ENCODE measurements around the gene GJA3.

GJA3 gene

DNA sequence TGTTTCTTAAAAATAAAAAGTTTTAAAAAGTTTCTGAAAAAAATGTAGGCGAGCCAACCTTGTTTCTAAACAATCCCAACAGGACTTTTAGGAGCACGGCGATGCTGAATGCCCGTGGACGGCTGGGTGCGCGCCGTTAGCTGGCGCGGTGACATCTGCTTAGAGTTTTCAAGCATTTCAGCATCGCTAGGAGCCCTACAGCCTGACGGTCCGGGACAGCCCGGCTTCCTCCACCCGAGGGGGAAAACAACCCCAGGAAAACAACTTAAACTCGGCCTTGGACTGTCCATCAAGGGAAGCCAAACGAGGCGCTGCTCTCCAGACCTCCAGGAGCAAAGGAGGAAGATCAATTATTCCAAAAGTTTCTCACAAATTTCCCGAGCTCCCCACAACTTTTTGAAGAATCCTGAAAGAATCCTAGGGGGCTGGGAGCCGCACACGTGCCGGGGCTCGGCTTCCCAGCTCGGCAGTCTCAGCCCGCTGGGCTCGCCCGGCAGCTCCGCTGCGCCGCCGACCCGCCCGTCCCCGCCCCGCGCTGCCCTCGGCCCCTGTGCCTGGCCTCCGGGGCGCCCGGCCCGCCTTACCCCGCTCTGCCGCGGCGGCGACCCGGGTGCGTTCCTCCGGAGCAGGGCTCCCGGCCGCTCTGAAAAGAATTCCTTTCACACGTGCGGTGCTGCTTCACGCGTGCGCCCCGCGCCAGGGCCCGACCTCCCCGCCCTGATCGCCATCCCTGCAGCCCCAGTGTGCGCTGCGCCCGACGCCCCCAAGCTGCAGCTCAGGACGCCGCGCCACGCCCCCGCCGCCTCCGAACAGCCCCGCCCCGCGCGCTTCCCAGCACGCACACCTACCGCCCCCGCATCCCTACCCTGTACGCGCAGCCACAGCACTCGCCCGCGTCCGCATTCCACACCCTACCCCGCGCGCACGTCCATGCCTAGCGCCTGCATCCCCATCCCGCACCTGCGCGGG is at the start of gene GJA3:
TSS of gene GJA3 (minus strand) at position 747 of the 969 bp plus-strand sequence. CDS start 17,764 bp downstream, outside the sequence.
- Histone ChIP-seq H3K9me3 (ENCODE audit: control insufficient read depth, insufficient read depth, low read length) (no peaks in the 10 kb centered on the region), H3K36me3 (ENCODE audit: control insufficient read depth, insufficient read depth, low read length) (no peaks in the 10 kb centered on the region), H3K9ac (ENCODE audit: low read depth, low read length) (no peak within 1 kb of the TSS), H3K27me3 (ENCODE audit: control insufficient read depth, insufficient read depth, low read length) (peaks cover 61% of the 10 kb centered on the region), H3K4me1 (ENCODE audit: control insufficient read depth, insufficient read depth, low read length) (no peaks in the 10 kb centered on the region), H3K4me3 (ENCODE audit: low read depth, low read length) (peak within 1 kb of the TSS; percentile 66)

DNA sequence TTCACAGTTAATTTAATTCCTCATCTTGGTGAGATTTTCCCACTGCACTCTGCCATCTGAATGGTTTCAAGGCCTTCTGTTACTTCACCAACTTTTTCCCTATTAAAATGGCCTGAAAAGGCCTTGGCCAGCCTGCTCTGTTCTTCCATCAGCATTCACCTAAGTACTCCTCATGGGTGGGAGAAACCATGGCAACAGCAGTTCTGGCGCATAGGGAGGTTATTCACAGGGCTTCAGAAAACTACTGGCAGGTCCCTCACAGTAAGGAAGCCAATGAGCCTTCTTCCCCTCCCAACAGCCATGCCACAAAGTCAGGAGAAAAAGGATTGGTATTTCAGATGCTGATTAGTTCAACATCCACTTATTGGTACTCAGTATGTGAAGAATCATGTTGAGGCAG is 49.1 kb upstream of the GJA3 start:
- Histone ChIP-seq H3K9ac (ENCODE audit: low read depth, low read length) (no peak overlapping the region), H3K4me3 (ENCODE audit: low read depth, low read length) (no peak overlapping the region), H3K27me3 (ENCODE audit: control insufficient read depth, insufficient read depth, low read length) (no peaks in the 10 kb centered on the region), H3K36me3 (ENCODE audit: control insufficient read depth, insufficient read depth, low read length) (no peaks in the 10 kb centered on the region), H3K9me3 (ENCODE audit: control insufficient read depth, insufficient read depth, low read length) (no peaks in the 10 kb centered on the region), H3K4me1 (ENCODE audit: control insufficient read depth, insufficient read depth, low read length) (no peaks in the 10 kb centered on the region)

DNA sequence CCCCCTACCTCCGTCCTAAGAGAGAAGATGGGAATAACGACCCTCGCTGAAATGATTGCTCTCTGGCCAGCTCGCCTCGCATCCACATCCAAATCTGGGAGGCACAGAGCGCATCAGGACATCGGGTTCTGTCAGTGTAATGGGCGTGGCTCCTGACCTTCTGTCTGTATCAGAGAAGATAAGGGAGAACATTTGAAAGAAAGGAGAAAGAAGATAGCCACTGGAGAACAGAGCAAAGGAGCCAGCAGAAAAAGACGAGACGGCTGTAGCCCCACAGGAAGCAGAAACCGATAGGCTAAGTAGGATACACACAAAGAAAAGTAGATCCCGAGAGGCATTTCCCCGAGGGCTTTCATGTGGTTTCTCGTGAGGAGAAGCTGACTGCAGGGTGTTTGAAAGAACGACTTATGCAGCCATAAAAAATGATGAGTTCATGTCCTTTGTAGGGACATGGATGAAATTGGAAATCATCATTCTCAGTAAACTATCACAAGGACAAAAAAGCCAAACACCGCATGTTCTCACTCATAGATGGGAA is 45.9 kb upstream of the GJA3 start:
- H3K4me3 ChIP-seq (ENCODE audit: low read depth, low read length): no peak overlapping the region
- H3K27me3 ChIP-seq (ENCODE audit: control insufficient read depth, insufficient read depth, low read length): no peaks in the 10 kb centered on the region
- H3K4me1 ChIP-seq (ENCODE audit: control insufficient read depth, insufficient read depth, low read length): no peaks in the 10 kb centered on the region

DNA sequence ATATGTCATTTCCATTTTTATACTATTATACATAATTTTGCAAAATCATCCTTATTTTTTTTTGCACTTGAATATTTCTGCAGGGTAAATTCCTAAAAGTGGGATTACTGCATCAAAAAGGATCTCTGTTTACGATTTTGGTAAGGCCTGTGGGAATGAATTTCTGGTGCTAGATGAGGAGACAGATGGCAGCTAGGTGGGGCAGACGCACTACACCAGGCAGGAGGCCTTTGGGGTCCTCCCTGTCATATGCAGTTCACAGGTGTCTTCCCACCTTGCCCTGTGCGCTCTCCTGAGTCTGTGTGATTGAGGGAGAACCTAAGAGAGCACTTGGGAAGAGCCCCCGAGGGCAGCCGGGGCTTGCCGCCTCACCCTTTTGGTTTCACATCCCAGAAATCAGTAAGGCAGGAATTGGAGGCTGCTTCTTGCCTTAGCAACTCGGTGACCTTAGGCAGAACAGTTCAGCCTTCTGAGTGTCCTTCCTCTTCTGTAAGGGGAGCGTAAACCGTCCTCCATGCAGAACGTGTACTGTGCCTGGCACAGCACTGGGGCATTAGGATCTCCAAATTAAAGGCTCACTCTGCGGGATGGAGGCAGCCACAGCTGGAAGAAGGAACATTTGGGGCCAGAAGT is 45.3 kb upstream of the GJA3 start:
- Histone ChIP-seq H3K4me1 (ENCODE audit: control insufficient read depth, insufficient read depth, low read length) (no peaks in the 10 kb centered on the region), H3K9ac (ENCODE audit: low read depth, low read length) (no peak overlapping the region), H3K27me3 (ENCODE audit: control insufficient read depth, insufficient read depth, low read length) (no peaks in the 10 kb centered on the region), H3K9me3 (ENCODE audit: control insufficient read depth, insufficient read depth, low read length) (no peaks in the 10 kb centered on the region), H3K4me3 (ENCODE audit: low read depth, low read length) (no peak overlapping the region), H3K36me3 (ENCODE audit: control insufficient read depth, insufficient read depth, low read length) (no peaks in the 10 kb centered on the region)

More for the DNA sequence above, 45.9 kb upstream of the GJA3 start:
- no peaks in the 10 kb centered on the region for H3K36me3 ChIP-seq (ENCODE audit: control insufficient read depth, insufficient read depth, low read length)
- H3K9me3 ChIP-seq (ENCODE audit: control insufficient read depth, insufficient read depth, low read length): no peaks in the 10 kb centered on the region
- H3K9ac ChIP-seq (ENCODE audit: low read depth, low read length): no peak overlapping the region

- H3K4me1 ChIP-seq (ENCODE audit: control insufficient read depth, insufficient read depth, low read length): no peaks in the 10 kb centered on the region
- no peak overlapping the region for H3K9ac ChIP-seq (ENCODE audit: low read depth, low read length)
- no peaks in the 10 kb centered on the region for H3K9me3 ChIP-seq (ENCODE audit: control insufficient read depth, insufficient read depth, low read length)
- peaks cover 46% of the 10 kb centered on the region for H3K27me3 ChIP-seq (ENCODE audit: control insufficient read depth, insufficient read depth, low read length)
- no peaks in the 10 kb centered on the region for H3K36me3 ChIP-seq (ENCODE audit: control insufficient read depth, insufficient read depth, low read length)
- no peak overlapping the region for H3K4me3 ChIP-seq (ENCODE audit: low read depth, low read length)
Measured at GRCh38 chr13:20198781-20199180, 37.9 kb upstream of the GJA3 start.

DNA sequence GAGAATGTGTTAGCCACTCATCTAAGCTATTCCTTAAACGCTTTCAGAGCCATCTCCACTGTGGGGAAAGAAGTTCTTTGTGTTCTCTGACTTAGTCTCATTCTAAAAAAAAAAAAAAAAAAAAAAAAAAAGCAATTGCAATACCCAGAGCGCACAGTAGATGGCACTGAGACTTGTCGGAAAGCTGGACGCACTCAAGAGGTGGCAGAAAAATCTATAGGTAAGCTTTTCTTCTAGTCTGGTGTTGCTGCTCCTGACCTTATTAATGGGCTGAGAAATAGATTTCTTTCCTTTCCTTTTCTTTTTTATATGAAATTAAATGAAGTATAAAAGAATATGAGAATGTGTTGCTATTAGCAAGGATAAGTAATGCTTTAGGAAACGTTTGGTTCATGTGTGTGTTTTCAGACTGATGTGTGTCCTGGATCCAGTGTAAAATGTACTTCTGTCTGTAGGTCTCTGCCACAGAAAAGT is 36.5 kb upstream of the GJA3 start:
- H3K9me3 ChIP-seq (ENCODE audit: control insufficient read depth, insufficient read depth, low read length): no peaks in the 10 kb centered on the region
- H3K4me1 ChIP-seq (ENCODE audit: control insufficient read depth, insufficient read depth, low read length): no peaks in the 10 kb centered on the region
- peaks cover 53% of the 10 kb centered on the region for H3K27me3 ChIP-seq (ENCODE audit: control insufficient read depth, insufficient read depth, low read length)
- no peaks in the 10 kb centered on the region for H3K36me3 ChIP-seq (ENCODE audit: control insufficient read depth, insufficient read depth, low read length)
- H3K9ac ChIP-seq (ENCODE audit: low read depth, low read length): no peak overlapping the region
- H3K4me3 ChIP-seq (ENCODE audit: low read depth, low read length): no peak overlapping the region

GRCh38 chr13:20195801-20196200 is 34.9 kb upstream of the GJA3 start:
- H3K9ac ChIP-seq (ENCODE audit: low read depth, low read length): no peak overlapping the region
- peaks cover 68% of the 10 kb centered on the region for H3K27me3 ChIP-seq (ENCODE audit: control insufficient read depth, insufficient read depth, low read length)
- H3K9me3 ChIP-seq (ENCODE audit: control insufficient read depth, insufficient read depth, low read length): no peaks in the 10 kb centered on the region
- H3K4me3 ChIP-seq (ENCODE audit: low read depth, low read length): no peak overlapping the region
- peaks cover 2% of the 10 kb centered on the region for H3K4me1 ChIP-seq (ENCODE audit: control insufficient read depth, insufficient read depth, low read length)
- no peaks in the 10 kb centered on the region for H3K36me3 ChIP-seq (ENCODE audit: control insufficient read depth, insufficient read depth, low read length)

DNA sequence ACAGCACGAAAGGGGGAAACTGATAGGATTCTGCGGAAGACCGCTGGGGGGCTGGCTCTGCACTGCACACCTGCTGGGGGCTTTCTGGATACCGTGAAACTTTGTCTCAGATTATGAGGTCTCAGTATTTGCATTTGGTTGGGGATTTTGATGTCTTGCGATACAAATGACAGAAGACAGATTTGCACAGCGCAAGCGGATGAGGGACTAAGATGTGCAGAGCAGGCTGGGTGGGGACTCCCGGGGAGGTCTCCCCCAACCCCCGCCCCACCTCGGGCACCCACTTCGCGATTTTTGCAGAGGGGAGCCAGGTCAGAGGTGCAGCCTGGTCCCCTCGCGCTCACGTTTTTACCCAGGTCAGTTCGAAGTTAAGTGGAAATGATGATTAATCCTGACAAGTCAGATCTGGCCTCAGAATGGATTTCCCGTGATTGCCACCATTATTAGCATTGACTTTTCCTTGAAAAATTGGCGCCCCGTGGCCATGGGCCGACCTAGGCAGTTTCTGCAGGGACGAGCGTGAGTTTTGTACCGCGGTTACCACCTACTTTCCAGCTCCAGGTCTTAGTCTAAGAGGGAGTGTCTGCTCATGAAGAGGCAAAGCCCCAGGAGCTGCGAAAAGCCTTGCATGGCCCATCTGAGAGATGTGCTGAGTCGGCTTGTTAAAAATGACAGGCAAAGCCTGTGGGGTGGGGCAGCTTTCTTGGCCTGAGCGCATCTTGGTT is 33.2 kb upstream of the GJA3 start:
- H3K4me1 ChIP-seq (ENCODE audit: control insufficient read depth, insufficient read depth, low read length): peaks cover 2% of the 10 kb centered on the region
- no peaks in the 10 kb centered on the region for H3K36me3 ChIP-seq (ENCODE audit: control insufficient read depth, insufficient read depth, low read length)
- H3K27me3 ChIP-seq (ENCODE audit: control insufficient read depth, insufficient read depth, low read length): peaks cover 86% of the 10 kb centered on the region
- H3K4me3 ChIP-seq (ENCODE audit: low read depth, low read length): peak overlapping the region; percentile 58
- no peak overlapping the region for H3K9ac ChIP-seq (ENCODE audit: low read depth, low read length)
- H3K9me3 ChIP-seq (ENCODE audit: control insufficient read depth, insufficient read depth, low read length): no peaks in the 10 kb centered on the region

DNA sequence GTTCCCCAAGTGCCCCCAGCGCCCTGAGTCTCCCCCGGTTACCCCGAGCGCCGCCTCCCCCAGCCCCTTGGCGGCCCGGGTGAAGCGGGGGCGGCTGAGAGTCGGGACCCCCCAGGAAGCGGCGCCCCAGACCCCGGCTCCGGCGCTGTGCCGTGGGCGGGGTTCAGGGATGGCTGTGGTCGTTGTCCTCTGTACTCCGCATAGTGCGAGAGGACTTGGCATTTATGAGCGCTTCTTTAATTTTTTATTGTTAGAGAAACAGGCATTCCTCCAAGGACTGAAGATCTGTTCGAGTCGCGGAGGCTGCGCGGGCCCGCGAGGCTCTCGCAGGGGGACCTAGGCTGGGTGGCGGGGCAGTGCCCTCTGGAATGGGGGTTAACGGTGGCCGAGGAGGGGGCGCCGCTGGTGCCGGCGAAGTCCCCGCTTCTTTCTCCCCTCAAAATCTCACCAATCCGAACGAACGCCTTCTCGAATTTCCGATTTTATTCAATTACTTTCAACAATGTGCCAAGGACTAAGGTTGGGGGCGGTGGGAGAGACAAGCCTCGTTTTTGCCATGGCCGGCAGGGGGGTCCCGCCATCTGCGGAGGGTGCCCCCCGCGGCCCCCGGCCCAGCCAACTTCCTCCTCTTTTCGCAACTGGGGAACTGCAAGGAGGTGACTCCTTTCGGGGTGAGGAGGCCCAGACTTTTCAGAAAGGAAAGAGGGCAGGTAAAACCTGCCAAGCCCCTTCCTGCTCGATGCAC is 32.5 kb upstream of the GJA3 start:
- H3K9ac ChIP-seq (ENCODE audit: low read depth, low read length): no peak overlapping the region
- H3K4me1 ChIP-seq (ENCODE audit: control insufficient read depth, insufficient read depth, low read length): peaks cover 2% of the 10 kb centered on the region
- no peaks in the 10 kb centered on the region for H3K36me3 ChIP-seq (ENCODE audit: control insufficient read depth, insufficient read depth, low read length)
- H3K9me3 ChIP-seq (ENCODE audit: control insufficient read depth, insufficient read depth, low read length): no peaks in the 10 kb centered on the region
- peaks cover 91% of the 10 kb centered on the region for H3K27me3 ChIP-seq (ENCODE audit: control insufficient read depth, insufficient read depth, low read length)
- H3K4me3 ChIP-seq (ENCODE audit: low read depth, low read length): peak overlapping the region; percentile 58

DNA sequence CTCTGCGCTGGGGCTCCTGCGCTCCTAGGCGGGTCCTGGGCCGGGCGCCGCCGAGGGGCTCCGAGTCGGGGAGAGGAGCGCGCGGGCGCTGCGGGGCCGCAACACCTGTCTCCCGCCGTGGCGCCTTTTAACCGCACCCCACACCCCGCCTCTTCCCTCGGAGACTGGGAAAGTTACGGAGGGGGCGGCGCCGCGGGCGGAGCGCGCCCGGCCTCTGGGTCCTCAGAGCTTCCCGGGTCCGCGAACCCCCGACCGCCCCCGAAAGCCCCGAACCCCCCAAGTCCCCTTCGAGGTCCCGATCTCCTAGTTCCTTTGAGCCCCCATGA is 31.9 kb upstream of the GJA3 start, which contains the start of gene GJB2:
TSS of gene GJB2 (minus strand) at position 103 of the 326 bp plus-strand sequence. CDS start 3,357 bp downstream, outside the sequence.
- H3K4me1 ChIP-seq (ENCODE audit: control insufficient read depth, insufficient read depth, low read length): peaks cover 2% of the 10 kb centered on the region
- peaks cover 91% of the 10 kb centered on the region for H3K27me3 ChIP-seq (ENCODE audit: control insufficient read depth, insufficient read depth, low read length)
- H3K9me3 ChIP-seq (ENCODE audit: control insufficient read depth, insufficient read depth, low read length): no peaks in the 10 kb centered on the region
- peak within 1 kb of the TSS; percentile 37 for H3K9ac ChIP-seq (ENCODE audit: low read depth, low read length)
- no peaks in the 10 kb centered on the region for H3K36me3 ChIP-seq (ENCODE audit: control insufficient read depth, insufficient read depth, low read length)
- peak within 1 kb of the TSS; percentile 58 for H3K4me3 ChIP-seq (ENCODE audit: low read depth, low read length)

Measured in iPS-15b (cell line).